ENCODE results near the gene CBX1. TPM values are rescaled to one million over a fixed set of nuclear protein-coding genes. Genes with fewer than 3 reads are reported as not detected.

The CBX1 gene
- total RNA-seq (2014; rRNA removed; shearing (Covaris generic)) = 43.9 and 47.2 TPM in 2 replicates
- polyA plus RNA-seq (2015; cell fraction: cytosol; rRNA removed) = 46.9 and 61.0 TPM in 2 replicates
- 21.4 and 24.2 TPM in 2 replicates for polyA plus RNA-seq (2015; cell fraction: nucleus; rRNA removed)

GRCh38 chr17:48101012-48101720, at the start of gene CBX1:
TSS of gene CBX1 (minus strand) at chr17:48101478. CDS start at chr17:48077004, 24,474 bp downstream.
- DNase-seq (ENCODE audit: low read depth, low spot score) = peak; percentile 95
- in situ Hi-C loops (cut with HindIII; ENCODE audit: low pct_unique_long_range_greater_than_20kb, low sequenced_read_pairs) = no loop called here

- in situ Hi-C loops (cut with HindIII; ENCODE audit: low pct_unique_long_range_greater_than_20kb, low sequenced_read_pairs) = no loop called here
- DNase-seq (ENCODE audit: low read depth, low spot score) = no peak
Measured at GRCh38 chr17:48150597-48151001, 49.3 kb upstream of the CBX1 start.

- in situ Hi-C loops (cut with HindIII; ENCODE audit: low pct_unique_long_range_greater_than_20kb, low sequenced_read_pairs) = no loop called here
- no peak for DNase-seq (ENCODE audit: low read depth, low spot score)
Measured at GRCh38 chr17:48149787-48150463, 48.6 kb upstream of the CBX1 start.

- in situ Hi-C loops (cut with HindIII; ENCODE audit: low pct_unique_long_range_greater_than_20kb, low sequenced_read_pairs) = no loop called here
- DNase-seq (ENCODE audit: low read depth, low spot score) = no peak
Measured at GRCh38 chr17:48148854-48149786, 47.8 kb upstream of the CBX1 start.

GRCh38 chr17:48148029-48148770, 46.9 kb upstream of the CBX1 start:
- peak; percentile 48 for DNase-seq (ENCODE audit: low read depth, low spot score)
- in situ Hi-C loops (cut with HindIII; ENCODE audit: low pct_unique_long_range_greater_than_20kb, low sequenced_read_pairs) = no loop called here

GRCh38 chr17:48144976-48145798, 43.9 kb upstream of the CBX1 start:
- in situ Hi-C loops (cut with HindIII; ENCODE audit: low pct_unique_long_range_greater_than_20kb, low sequenced_read_pairs) = no loop called here
- DNase-seq (ENCODE audit: low read depth, low spot score) = no peak

GRCh38 chr17:48144231-48144630, 43.0 kb upstream of the CBX1 start:
- in situ Hi-C loops (cut with HindIII; ENCODE audit: low pct_unique_long_range_greater_than_20kb, low sequenced_read_pairs) = no loop called here
- no peak for DNase-seq (ENCODE audit: low read depth, low spot score)

GRCh38 chr17:48143629-48144028, 42.4 kb upstream of the CBX1 start:
- in situ Hi-C loops (cut with HindIII; ENCODE audit: low pct_unique_long_range_greater_than_20kb, low sequenced_read_pairs) = no loop called here
- no peak for DNase-seq (ENCODE audit: low read depth, low spot score)

- in situ Hi-C loops (cut with HindIII; ENCODE audit: low pct_unique_long_range_greater_than_20kb, low sequenced_read_pairs) = no loop called here
- DNase-seq (ENCODE audit: low read depth, low spot score) = no peak
Measured at GRCh38 chr17:48139944-48140343, 38.7 kb upstream of the CBX1 start.

GRCh38 chr17:48137656-48138055, 36.4 kb upstream of the CBX1 start:
- no peak for DNase-seq (ENCODE audit: low read depth, low spot score)
- in situ Hi-C loops (cut with HindIII; ENCODE audit: low pct_unique_long_range_greater_than_20kb, low sequenced_read_pairs) = no loop called here

GRCh38 chr17:48134912-48135480, 33.7 kb upstream of the CBX1 start:
- in situ Hi-C loops (cut with HindIII; ENCODE audit: low pct_unique_long_range_greater_than_20kb, low sequenced_read_pairs) = no loop called here
- DNase-seq (ENCODE audit: low read depth, low spot score) = peak; percentile 40

- in situ Hi-C loops (cut with HindIII; ENCODE audit: low pct_unique_long_range_greater_than_20kb, low sequenced_read_pairs) = no loop called here
- DNase-seq (ENCODE audit: low read depth, low spot score) = no peak
Measured at GRCh38 chr17:48132385-48132784, 31.1 kb upstream of the CBX1 start.

GRCh38 chr17:48131216-48131824, 30.0 kb upstream of the CBX1 start:
- in situ Hi-C loops (cut with HindIII; ENCODE audit: low pct_unique_long_range_greater_than_20kb, low sequenced_read_pairs) = no loop called here

GRCh38 chr17:48129981-48130380, 28.7 kb upstream of the CBX1 start:
- DNase-seq (ENCODE audit: low read depth, low spot score) = no peak
- in situ Hi-C loops (cut with HindIII; ENCODE audit: low pct_unique_long_range_greater_than_20kb, low sequenced_read_pairs) = no loop called here

More at GRCh38 chr17:48131216-48131824, 30.0 kb upstream of the CBX1 start:
- peak; percentile 89 for DNase-seq (ENCODE audit: low read depth, low spot score)

- in situ Hi-C loops (cut with HindIII; ENCODE audit: low pct_unique_long_range_greater_than_20kb, low sequenced_read_pairs) = no loop called here
Measured at GRCh38 chr17:48128400-48128799, 27.1 kb upstream of the CBX1 start.

More at GRCh38 chr17:48128400-48128799, 27.1 kb upstream of the CBX1 start:
- no peak for DNase-seq (ENCODE audit: low read depth, low spot score)

Measured in SK-MEL-5 (cell line).